SW480 (cell line): Measurements from ENCODE around the gene LRRC49.

ENCODE experiments used
- DNase-seq: peaks from one replicate; pipeline ENCODE4 v3.0.0-alpha.2; 2016; ENCODE audit warnings: low spot score

The LRRC49 gene

GRCh38 chr15:71091601-71092000 is 199.0 kb downstream of the LRRC49 start:
- DNase-seq = no peak

DNA sequence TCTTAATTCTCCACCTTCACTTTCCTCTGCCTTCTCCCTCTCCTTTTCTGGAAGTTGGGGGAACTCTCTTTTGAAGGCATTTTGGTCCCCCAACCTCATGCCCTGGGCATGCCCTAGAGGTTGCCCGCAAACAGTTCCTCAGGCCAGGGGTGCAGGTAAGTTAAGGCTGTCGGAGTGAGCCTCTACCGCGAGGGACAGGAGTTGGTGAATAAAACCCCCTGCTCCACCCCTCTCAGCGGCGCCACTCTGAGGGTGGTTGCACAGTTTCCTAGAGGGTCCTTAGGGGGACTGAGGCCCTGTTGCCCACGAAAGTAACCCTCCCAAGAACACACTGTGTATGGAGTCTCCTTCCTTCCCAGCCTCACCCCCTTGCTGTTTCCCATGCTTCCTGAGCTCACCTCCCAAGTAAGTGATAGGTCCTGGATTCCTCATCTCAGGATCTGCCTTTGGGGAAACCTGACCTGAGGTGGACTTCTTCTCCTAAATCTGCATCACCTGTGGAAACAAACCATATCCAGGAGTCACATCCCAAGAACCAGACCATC is 199.5 kb downstream of the LRRC49 start:
- no peak for DNase-seq

DNA sequence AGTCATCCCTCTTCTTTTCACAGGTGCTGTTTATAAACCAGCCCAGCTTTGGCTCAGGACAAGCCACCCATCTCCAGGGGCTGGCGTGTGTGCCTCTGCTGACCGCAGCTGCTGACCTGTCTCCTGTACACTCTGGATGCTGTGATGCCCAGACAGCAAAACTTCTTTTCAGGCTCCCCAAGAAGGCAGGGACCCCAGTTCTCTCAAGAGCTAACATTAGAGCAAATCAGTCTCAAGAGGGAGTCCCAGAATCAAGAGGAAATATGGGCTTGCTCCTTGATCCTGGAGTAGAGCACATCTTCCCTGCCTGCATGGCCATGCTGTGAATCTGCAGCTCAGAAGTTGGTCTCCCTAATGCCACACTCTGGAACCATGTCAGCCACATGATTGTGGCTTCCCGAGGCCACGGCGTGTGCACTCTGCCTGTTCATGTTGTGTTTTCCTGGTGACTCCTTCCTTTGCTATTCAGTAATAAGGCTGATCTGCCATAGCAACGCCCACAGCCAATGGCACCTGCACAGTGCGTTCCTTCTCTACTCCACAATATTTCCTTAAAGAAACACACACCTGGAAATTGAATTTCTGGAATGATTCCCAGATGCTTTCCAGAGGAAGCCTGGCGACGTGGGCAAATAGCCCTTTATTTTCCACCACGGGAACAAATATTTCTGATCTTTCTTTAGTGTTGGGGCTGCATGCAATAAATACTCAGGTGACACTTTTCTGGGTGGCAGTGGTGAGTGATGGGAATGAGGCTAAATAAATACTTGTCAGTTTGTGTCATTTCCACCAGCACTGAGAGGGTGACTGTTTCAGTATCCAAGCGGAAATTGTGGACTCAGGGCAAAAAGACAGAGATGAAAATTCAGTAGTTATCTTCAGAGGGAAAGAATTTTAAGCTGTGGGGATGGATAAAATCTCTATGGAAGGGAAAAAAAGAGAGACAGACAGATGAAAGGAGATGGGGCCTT is 200.7 kb downstream of the LRRC49 start:
- peak; percentile 90 for DNase-seq

DNA sequence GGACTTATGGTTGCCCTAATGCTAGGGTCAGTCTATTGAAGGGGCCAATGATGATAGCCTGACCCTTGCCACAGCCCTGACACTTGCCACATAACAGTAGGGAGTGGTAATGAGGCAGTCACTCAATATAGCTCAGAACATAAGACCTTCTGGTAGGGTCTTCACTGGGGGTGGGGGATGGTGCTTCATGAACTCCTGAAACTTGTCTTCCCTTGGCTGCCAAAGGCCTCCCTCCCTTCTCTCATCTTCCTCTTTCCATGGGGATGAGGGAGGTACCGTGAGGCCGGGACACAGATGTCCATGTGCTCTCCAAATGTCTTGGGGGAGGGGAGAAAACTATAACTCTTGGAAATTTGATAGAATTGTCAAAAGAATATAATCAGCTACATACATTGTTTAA is 201.5 kb downstream of the LRRC49 start:
- DNase-seq = no peak

DNA sequence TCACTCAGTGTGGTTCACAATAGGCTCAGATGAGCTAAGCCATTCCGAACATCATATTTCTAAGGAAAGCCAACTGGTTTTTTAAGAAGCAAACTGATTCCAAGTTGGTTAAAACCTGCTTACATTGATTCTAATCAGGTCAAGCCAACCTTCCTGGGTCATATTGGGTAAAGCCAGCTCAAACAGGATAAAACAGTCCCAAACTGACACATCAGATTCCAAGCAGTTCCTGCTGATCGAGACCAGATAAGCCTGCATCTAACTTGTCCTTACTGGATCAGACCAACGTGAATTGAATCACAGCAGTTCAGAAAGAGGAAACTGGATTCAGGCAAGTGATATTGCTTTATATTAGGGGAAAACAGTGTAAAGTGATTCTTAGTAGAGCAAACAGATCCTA is 204.1 kb downstream of the LRRC49 start:
- DNase-seq = no peak

GRCh38 chr15:71097890-71098289 is 205.3 kb downstream of the LRRC49 start:
- no peak for DNase-seq

GRCh38 chr15:71098920-71099319 is 206.3 kb downstream of the LRRC49 start:
- no peak for DNase-seq
